ENCODE measurements around the gene HMCN2. TPM values are rescaled to one million over a fixed set of nuclear protein-coding genes. Genes with fewer than 3 reads are reported as not detected.
A peak's percentile ranks its signal among the peaks of the same experiment; 100 is the strongest.

The HMCN2 gene
- total RNA-seq, 2 experiments from 2014 or later: not detected

DNA sequence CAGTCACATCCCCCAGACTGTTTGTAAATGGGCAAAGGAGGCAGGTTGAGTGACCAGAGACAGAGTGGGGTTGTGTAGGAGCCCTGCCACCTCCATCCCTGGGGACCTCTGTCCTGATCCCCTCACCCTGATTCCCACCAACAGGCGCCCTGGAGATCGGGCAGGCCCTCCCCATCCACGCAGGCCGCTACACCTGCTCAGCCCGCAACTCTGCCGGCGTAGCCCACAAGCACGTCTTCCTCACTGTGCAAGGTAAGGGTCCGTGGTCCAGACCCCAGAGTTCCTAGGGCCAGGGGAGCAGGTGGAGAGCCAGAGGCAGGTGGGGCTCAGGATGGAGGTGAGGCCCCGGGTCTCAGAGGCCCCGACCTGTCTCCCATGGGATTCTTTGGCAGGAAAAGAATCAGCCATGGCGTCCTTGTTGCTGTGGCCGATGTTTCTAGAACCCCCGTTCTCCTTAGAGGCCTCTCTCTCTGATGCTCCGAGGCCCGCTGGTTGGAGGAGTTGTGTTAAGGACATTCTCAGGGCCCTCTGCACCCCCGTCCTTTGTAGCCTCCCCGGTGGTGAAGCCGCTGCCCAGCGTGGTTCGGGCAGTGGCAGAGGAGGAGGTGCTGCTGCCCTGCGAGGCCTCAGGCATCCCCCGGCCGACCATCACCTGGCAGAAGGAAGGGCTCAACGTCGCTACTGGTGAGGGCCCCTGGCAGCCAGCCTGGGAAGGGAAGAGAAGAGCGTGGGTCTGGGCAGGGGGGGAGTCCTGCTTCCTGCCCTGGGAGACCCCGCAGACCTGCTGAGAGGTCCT is 137.3 kb downstream of the HMCN2 start:
- Mint-ChIP-seq H3K27ac (no peak overlapping the region), H3K27me3 (no peaks in the 10 kb centered on the region), H3K9me3 (no peaks in the 10 kb centered on the region), H3K4me3 (no peak overlapping the region), H3K4me1 (no peaks in the 10 kb centered on the region), H3K36me3 (ENCODE audit: low read depth) (no peaks in the 10 kb centered on the region)
- ChIA-PET CTCF (no interaction called here), POLR2A (no interaction called here)
- DNase-seq: no peak

DNA sequence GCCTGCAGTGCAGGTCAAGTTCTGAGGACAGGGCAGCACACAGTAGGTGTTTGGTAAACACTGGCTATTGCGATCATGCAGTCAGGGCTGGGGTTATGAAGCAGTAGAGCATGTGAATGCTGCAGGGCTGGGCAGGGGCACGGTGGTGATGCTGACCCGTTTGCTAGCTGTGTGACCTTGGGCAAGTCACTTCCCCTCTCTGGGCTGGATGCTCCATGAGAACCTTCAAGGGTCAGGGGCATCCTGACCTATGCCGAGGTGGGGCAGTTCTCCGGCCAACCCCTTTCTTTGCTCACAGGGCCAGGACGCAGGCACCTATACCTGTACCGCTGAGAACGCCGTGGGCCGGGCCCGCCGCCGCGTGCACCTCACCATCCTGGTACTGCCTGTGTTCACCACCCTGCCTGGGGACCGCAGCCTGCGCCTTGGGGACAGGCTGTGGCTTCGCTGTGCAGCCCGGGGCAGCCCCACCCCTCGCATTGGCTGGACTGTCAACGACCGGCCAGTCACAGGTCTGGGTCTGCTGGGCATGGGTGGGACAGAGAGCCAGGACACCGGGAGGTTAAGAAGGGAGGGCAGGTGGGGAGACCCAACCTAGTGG is 140.2 kb downstream of the HMCN2 start:
- no peak for DNase-seq
- Mint-ChIP-seq H3K27ac (peak overlapping the region; percentile 25), H3K4me3 (no peak overlapping the region), H3K4me1 (no peaks in the 10 kb centered on the region), H3K9me3 (no peaks in the 10 kb centered on the region), H3K27me3 (no peaks in the 10 kb centered on the region), H3K36me3 (ENCODE audit: low read depth) (no peaks in the 10 kb centered on the region)
- ChIA-PET CTCF (no interaction called here), POLR2A (no interaction called here)

GRCh38 chr9:130406278-130406895 is 140.8 kb downstream of the HMCN2 start:
- CTCF ChIA-PET: no interaction called here
- no peak overlapping the region for H3K4me3 Mint-ChIP-seq
- no peaks in the 10 kb centered on the region for H3K27me3 Mint-ChIP-seq
- no peak overlapping the region for H3K27ac Mint-ChIP-seq
- no peak for DNase-seq
- H3K9me3 Mint-ChIP-seq: no peaks in the 10 kb centered on the region
- H3K4me1 Mint-ChIP-seq: no peaks in the 10 kb centered on the region
- no peaks in the 10 kb centered on the region for H3K36me3 Mint-ChIP-seq (ENCODE audit: low read depth)
- POLR2A ChIA-PET: no interaction called here

GRCh38 chr9:130407916-130408663 is 142.5 kb downstream of the HMCN2 start:
- CTCF ChIA-PET: no interaction called here
- H3K27me3 Mint-ChIP-seq: peaks cover 5% of the 10 kb centered on the region
- H3K4me3 Mint-ChIP-seq: no peak overlapping the region
- H3K27ac Mint-ChIP-seq: no peak overlapping the region
- POLR2A ChIA-PET: no interaction called here
- DNase-seq: no peak
- no peaks in the 10 kb centered on the region for H3K4me1 Mint-ChIP-seq
- H3K9me3 Mint-ChIP-seq: no peaks in the 10 kb centered on the region
- H3K36me3 Mint-ChIP-seq (ENCODE audit: low read depth): no peaks in the 10 kb centered on the region

DNA sequence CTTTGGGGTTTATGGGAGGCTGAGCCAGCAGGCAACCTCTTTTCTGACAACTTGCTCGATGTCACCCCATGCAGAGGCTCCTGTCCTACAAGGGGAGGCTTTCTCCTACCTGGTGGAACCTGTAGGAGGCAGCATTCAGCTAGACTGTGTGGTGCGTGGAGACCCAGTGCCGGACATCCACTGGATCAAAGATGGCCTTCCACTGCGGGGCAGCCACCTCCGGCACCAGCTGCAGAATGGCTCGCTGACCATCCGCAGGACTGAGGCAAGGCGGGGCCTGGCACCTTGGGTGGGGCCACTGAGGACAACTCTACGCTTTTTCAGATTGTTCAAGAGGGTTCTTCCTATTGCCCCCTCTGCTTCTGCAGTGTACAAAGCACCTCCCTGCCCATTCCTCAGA is 143.1 kb downstream of the HMCN2 start:
- H3K36me3 Mint-ChIP-seq (ENCODE audit: low read depth): no peaks in the 10 kb centered on the region
- no peaks in the 10 kb centered on the region for H3K4me1 Mint-ChIP-seq
- H3K27me3 Mint-ChIP-seq: peaks cover 5% of the 10 kb centered on the region
- ChIA-PET POLR2A (no interaction called here), CTCF (no interaction called here)
- H3K27ac Mint-ChIP-seq: no peak overlapping the region
- DNase-seq: no peak
- H3K4me3 Mint-ChIP-seq: no peak overlapping the region
- H3K9me3 Mint-ChIP-seq: no peaks in the 10 kb centered on the region

DNA sequence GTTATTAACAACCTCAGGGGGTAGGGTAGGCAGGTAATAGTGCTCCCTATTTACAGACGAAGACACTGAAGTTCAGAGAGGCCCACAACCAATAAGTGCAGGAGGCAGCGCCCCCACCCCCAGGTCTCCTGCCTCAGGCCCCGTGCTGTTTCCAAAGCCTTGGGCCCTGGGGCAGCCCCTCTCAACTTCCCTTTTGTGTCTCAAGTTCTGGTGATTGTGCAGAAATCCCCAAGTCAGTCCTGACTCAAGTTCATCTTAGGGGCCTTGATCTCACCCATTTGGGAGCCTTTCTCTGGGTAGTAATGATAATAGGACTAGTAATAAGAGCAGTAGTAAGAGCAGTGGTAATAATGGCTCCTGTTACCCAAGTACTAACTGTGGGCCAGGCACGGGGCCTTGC is 143.7 kb downstream of the HMCN2 start:
- Mint-ChIP-seq H3K4me3 (no peak overlapping the region), H3K27ac (no peak overlapping the region), H3K27me3 (peaks cover 5% of the 10 kb centered on the region), H3K9me3 (no peaks in the 10 kb centered on the region), H3K36me3 (ENCODE audit: low read depth) (no peaks in the 10 kb centered on the region), H3K4me1 (no peaks in the 10 kb centered on the region)
- ChIA-PET CTCF (no interaction called here), POLR2A (no interaction called here)
- no peak for DNase-seq

DNA sequence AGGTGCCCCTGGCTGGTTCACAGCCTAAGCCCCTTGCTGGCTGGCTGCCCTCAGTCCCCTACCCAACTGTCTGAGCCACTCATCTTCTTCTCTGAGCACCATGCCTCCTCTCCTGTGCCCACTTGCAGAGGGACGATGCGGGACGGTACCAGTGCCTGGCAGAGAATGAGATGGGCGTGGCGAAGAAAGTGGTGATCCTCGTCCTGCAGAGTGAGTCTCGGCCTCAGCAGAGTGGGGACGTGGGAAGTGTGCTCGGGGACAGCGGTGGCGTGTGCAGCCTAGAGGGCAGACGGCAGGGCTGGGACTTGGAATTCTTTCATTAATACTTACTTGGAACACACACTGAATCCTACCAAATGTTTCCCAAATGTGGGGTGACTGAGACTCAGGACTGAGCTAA is 144.9 kb downstream of the HMCN2 start:
- Mint-ChIP-seq H3K4me1 (no peaks in the 10 kb centered on the region), H3K27ac (no peak overlapping the region), H3K36me3 (ENCODE audit: low read depth) (no peaks in the 10 kb centered on the region), H3K27me3 (peaks cover 5% of the 10 kb centered on the region), H3K9me3 (no peaks in the 10 kb centered on the region), H3K4me3 (no peak overlapping the region)
- ChIA-PET POLR2A (no interaction called here), CTCF (no interaction called here)
- no peak for DNase-seq

DNA sequence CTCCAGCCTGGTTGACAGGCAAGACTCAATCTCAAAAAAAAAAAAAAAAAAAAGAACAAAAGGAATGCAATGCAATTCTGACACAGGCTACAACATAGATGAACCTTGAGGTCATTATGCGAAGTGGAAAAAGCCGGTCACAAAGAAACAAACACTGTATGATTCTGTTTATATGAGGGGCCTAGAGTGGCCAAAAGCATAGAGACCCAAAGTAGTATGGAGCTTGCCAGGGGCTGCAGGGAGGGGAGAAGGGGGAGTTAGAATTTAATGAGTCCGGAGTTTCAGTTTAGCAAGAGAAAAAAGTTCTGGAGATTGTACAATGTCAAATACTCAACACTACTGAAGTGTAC is 146.0 kb downstream of the HMCN2 start:
- H3K4me1 Mint-ChIP-seq: no peaks in the 10 kb centered on the region
- DNase-seq: no peak
- CTCF ChIA-PET: no interaction called here

GRCh38 chr9:130414081-130414731 is 148.6 kb downstream of the HMCN2 start:
- H3K27me3 Mint-ChIP-seq: peaks cover 5% of the 10 kb centered on the region
- H3K9me3 Mint-ChIP-seq: no peaks in the 10 kb centered on the region
- no peak overlapping the region for H3K27ac Mint-ChIP-seq
- no peak overlapping the region for H3K4me3 Mint-ChIP-seq
- no peaks in the 10 kb centered on the region for H3K36me3 Mint-ChIP-seq (ENCODE audit: low read depth)
- H3K4me1 Mint-ChIP-seq: no peaks in the 10 kb centered on the region
- POLR2A ChIA-PET: no interaction called here
- no peak for DNase-seq
- CTCF ChIA-PET: interaction anchor here (0.7 kb wide), 2 partner anchors 93 to 1605 kb away, joined by 3 to 4 read pairs; no protein-coding TSS in a partner anchor

More for the DNA sequence above, 146.0 kb downstream of the HMCN2 start:
- no peaks in the 10 kb centered on the region for H3K36me3 Mint-ChIP-seq (ENCODE audit: low read depth)
- H3K27ac Mint-ChIP-seq: no peak overlapping the region
- peaks cover 5% of the 10 kb centered on the region for H3K27me3 Mint-ChIP-seq
- no peaks in the 10 kb centered on the region for H3K9me3 Mint-ChIP-seq
- POLR2A ChIA-PET: no interaction called here
- no peak overlapping the region for H3K4me3 Mint-ChIP-seq

- H3K4me3 Mint-ChIP-seq: no peak overlapping the region
- CTCF ChIA-PET: interaction anchor here (0.7 kb wide), 1 partner anchor 94 kb away, joined by 3 read pairs; no protein-coding TSS in a partner anchor
These were observed 149.6 kb downstream of the HMCN2 start for GRCh38 chr9:130414910-130415746.

GRCh38 chr9:130417602-130418001 is 152.0 kb downstream of the HMCN2 start:
- H3K4me1 Mint-ChIP-seq: no peaks in the 10 kb centered on the region
- DNase-seq: no peak
- H3K4me3 Mint-ChIP-seq: no peak overlapping the region
- no peaks in the 10 kb centered on the region for H3K9me3 Mint-ChIP-seq
- no peaks in the 10 kb centered on the region for H3K36me3 Mint-ChIP-seq (ENCODE audit: low read depth)
- no peak overlapping the region for H3K27ac Mint-ChIP-seq
- POLR2A ChIA-PET: no interaction called here
- H3K27me3 Mint-ChIP-seq: peaks cover 3% of the 10 kb centered on the region
- CTCF ChIA-PET: no interaction called here

More at GRCh38 chr9:130414910-130415746, 149.6 kb downstream of the HMCN2 start:
- no peaks in the 10 kb centered on the region for H3K9me3 Mint-ChIP-seq
- POLR2A ChIA-PET: no interaction called here
- peaks cover 5% of the 10 kb centered on the region for H3K27me3 Mint-ChIP-seq
- no peaks in the 10 kb centered on the region for H3K4me1 Mint-ChIP-seq
- H3K36me3 Mint-ChIP-seq (ENCODE audit: low read depth): no peaks in the 10 kb centered on the region
- no peak for DNase-seq
- H3K27ac Mint-ChIP-seq: no peak overlapping the region

DNA sequence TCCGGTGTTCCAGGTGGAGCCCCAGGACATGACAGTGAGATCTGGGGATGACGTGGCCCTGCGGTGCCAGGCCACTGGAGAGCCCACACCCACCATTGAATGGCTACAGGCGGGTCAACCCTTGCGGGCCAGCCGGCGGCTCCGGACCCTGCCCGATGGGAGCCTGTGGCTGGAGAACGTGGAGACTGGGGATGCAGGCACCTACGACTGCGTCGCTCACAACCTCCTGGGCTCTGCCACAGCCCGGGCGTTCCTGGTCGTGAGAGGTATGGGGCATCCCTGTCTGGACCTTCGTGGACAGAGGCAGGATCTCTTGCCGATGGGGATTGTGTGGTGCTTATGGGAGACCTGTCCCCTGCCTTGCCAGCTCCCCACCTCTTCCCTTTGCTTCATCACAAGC is 153.2 kb downstream of the HMCN2 start:
- POLR2A ChIA-PET: no interaction called here
- no peaks in the 10 kb centered on the region for H3K4me1 Mint-ChIP-seq
- no peaks in the 10 kb centered on the region for H3K9me3 Mint-ChIP-seq
- no peak overlapping the region for H3K4me3 Mint-ChIP-seq
- CTCF ChIA-PET: no interaction called here
- no peak overlapping the region for H3K27ac Mint-ChIP-seq
- H3K27me3 Mint-ChIP-seq: no peaks in the 10 kb centered on the region
- DNase-seq: no peak
- H3K36me3 Mint-ChIP-seq (ENCODE audit: low read depth): no peaks in the 10 kb centered on the region

All from activated CD4-positive, alpha-beta T cell treated with anti-CD3 and anti-CD28 coated beads, Interleukin-2, amount 10 ng/mL, durations not matched to agents 7 days and 5 days (primary cell).